Karpas-422 (cell line): ENCODE measurements around the gene RLN3. TPM values are rescaled to one million over a fixed set of nuclear protein-coding genes. Genes with fewer than 3 reads are reported as not detected.

Source experiments
- DNase-seq: peaks from one replicate; pipeline ENCODE4 v3.0.0-alpha.2; 2015
- H2AFZ ChIP-seq: fragments of 200-600 bp; sonication (generic); 2 replicates; pipeline ENCODE4 v1.6.1; 2014; ENCODE audit warnings: antibody characterized with exemption, low read length, mixed read lengths
- H3K27ac ChIP-seq: fragments of 200-600 bp; sonication (generic); 2 replicates; pipeline ENCODE4 v1.5.1; 2014; ENCODE audit warnings: mild to moderate bottlenecking, low read length, moderate library complexity
- H3K27me3 ChIP-seq: fragments of 200-600 bp; sonication (generic); 2 replicates; pipeline ENCODE4 v1.6.1; 2014; ENCODE audit warnings: low read length, mixed read lengths
- H3K36me3 ChIP-seq: fragments of 200-600 bp; sonication (generic); 2 replicates; pipeline ENCODE4 v1.6.1; 2014; ENCODE audit warnings: low read length, mixed read lengths; ENCODE audit not compliant: insufficient read depth
- H3K4me1 ChIP-seq: fragments of 200-600 bp; sonication (generic); 2 replicates; pipeline ENCODE4 v1.6.1; 2014; ENCODE audit warnings: mild to moderate bottlenecking, low read length, mixed read lengths
- H3K4me2 ChIP-seq: fragments of 200-600 bp; sonication (generic); 2 replicates; pipeline ENCODE4 v1.6.1; 2014; ENCODE audit warnings: low read length, low read depth, mild to moderate bottlenecking; ENCODE audit not compliant: poor library complexity, severe bottlenecking
- H3K4me3 ChIP-seq: fragments of 200-600 bp; sonication (generic); 2 replicates; pipeline ENCODE4 v1.5.1; 2014; ENCODE audit warnings: mild to moderate bottlenecking, antibody characterized with exemption, low read length, mixed read lengths
- H3K79me2 ChIP-seq: fragments of 200-600 bp; sonication (generic); 2 replicates; pipeline ENCODE4 v1.6.1; 2014; ENCODE audit warnings: mild to moderate bottlenecking, low read length, mixed read lengths
- H3K9ac ChIP-seq: fragments of 200-600 bp; sonication (generic); 2 replicates; pipeline ENCODE4 v1.6.0; 2014; ENCODE audit warnings: low read length
- H3K9me2 ChIP-seq: fragments of 200-600 bp; sonication (generic), shearing (Covaris generic); replicated peaks from 2 replicates; pipeline ENCODE4 v1.6.0; 2014; ENCODE audit warnings: mild to moderate bottlenecking, low read length, moderate library complexity; ENCODE audit not compliant: insufficient read depth
- H3K9me3 ChIP-seq: fragments of 300-700, 200-600 bp; sonication (generic); 2 replicates; pipeline ENCODE4 v1.6.1; 2014; ENCODE audit warnings: low read length, mixed read lengths
- H4K20me1 ChIP-seq: fragments of 200-600 bp; sonication (generic); 2 replicates; pipeline ENCODE4 v1.6.1; 2014; ENCODE audit warnings: mild to moderate bottlenecking, antibody characterized with exemption, low read length, low read depth; ENCODE audit not compliant: insufficient read depth
- total RNA-seq: library from RNA; depleted of rRNA; stranded (reverse); fragments of >200 nt; shearing (Covaris generic); gene quantifications from 2 replicates; pipeline ENCODE4 v1.2.3, GENCODE V29; 2014; ENCODE audit warnings: low replicate concordance; rRNA removed

RLN3 gene, protein sequence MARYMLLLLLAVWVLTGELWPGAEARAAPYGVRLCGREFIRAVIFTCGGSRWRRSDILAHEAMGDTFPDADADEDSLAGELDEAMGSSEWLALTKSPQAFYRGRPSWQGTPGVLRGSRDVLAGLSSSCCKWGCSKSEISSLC
- total RNA-seq, result not detected in 2 replicates

DNA sequence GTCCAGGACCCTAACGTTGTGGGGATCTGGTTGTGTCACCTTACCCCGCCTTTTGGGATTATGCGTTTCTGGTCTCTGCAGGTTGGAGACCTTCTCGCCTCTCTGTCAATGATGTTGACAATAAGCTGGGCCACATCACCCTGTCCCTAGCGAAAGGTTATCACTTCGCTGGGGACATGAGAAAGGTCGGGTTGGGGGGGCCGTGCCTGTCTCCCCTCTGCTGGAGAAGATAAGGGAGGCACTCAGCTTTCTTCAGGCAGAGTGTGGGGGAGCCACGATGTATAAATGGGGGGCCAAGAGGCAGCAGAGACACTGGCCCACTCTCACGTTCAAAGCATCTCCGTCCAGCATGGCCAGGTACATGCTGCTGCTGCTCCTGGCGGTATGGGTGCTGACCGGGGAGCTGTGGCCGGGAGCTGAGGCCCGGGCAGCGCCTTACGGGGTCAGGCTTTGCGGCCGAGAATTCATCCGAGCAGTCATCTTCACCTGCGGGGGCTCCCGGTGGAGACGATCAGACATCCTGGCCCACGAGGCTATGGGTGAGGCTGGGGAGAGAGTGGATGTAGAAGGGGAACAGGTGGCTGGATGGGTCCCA lies at the start of gene RLN3:
Gene RLN3 (plus strand): TSS at position 293 of the 595 bp plus-strand sequence. CDS start 57 bp downstream, at position 350.
- Histone ChIP-seq H3K27me3 (no peaks in the 10 kb centered on the region; the same call in 1 of the 2 replicates), H3K36me3 (no peaks in the 10 kb centered on the region), H2AFZ (no peak within 1 kb of the TSS), H3K79me2 (no peaks in the 10 kb centered on the region), H3K9me2 (no peaks in the 10 kb centered on the region), H3K9me3 (no peaks in the 10 kb centered on the region), H3K4me2 (no peak within 1 kb of the TSS), H3K4me3 (no peak within 1 kb of the TSS), H3K27ac (no peak within 1 kb of the TSS), H4K20me1 (no peaks in the 10 kb centered on the region), H3K4me1 (peaks cover 14% of the 10 kb centered on the region), H3K9ac (no peak within 1 kb of the TSS)
- DNase-seq, result no peak

DNA sequence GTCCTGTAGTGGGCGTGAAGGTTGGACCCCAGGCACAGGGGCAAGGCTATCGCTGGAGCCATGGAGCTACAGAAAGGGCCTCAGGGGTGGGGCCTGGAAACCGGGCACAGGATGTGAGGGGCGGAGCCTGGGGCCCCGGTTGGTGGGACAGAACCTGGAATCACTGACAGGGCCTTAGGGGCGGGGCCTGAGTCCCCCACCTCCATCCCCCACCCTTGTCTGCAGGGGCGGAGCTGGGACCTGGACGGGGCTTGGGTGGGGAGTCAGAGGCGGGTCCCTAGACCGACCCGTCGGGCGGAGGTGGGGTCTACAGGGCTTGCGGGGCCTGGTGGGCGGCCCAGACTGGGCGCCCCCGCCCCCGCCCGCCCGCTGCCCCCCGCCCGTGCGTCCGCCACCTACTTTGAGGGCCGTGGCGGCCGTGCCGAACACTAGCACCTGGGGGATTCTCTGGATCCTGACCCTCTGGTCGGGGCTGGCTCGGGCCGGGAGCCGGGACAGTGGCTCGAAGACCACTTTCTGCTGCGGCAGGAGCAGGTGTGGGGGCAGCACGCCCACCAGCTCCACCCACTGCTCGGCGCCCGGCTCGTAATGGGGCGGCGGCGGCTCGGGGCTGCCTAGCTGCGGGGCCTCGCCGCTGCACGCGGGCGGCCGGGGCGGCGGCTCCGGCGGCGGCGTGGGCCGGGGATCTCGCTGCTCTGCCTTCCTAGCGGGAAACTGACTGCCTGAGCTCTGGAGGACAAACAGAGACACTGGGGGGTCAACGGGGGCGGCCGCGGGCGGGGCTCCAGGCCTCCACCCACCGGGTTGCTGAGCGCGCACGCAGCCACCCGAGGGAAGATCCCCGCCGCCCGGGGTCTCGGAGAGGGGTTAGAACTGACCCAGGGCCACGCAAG lies 49.4 kb upstream of the RLN3 start:
- peak overlapping the region; percentile 53 for H3K27ac ChIP-seq
- peak overlapping the region; percentile 73 for H3K9ac ChIP-seq
- H4K20me1 ChIP-seq, result no peaks in the 10 kb centered on the region
- DNase-seq, result peak; percentile 86
- H2AFZ ChIP-seq, result no peak overlapping the region
- no peaks in the 10 kb centered on the region for H3K9me2 ChIP-seq
- peak overlapping the region; percentile 60 for H3K4me3 ChIP-seq
- H3K27me3 ChIP-seq, result no peaks in the 10 kb centered on the region
- H3K9me3 ChIP-seq, result no peaks in the 10 kb centered on the region
- H3K79me2 ChIP-seq, result no peaks in the 10 kb centered on the region
- no peaks in the 10 kb centered on the region for H3K36me3 ChIP-seq
- peaks cover 33% of the 10 kb centered on the region for H3K4me1 ChIP-seq
- peak overlapping the region; percentile 73 for H3K4me2 ChIP-seq

DNA sequence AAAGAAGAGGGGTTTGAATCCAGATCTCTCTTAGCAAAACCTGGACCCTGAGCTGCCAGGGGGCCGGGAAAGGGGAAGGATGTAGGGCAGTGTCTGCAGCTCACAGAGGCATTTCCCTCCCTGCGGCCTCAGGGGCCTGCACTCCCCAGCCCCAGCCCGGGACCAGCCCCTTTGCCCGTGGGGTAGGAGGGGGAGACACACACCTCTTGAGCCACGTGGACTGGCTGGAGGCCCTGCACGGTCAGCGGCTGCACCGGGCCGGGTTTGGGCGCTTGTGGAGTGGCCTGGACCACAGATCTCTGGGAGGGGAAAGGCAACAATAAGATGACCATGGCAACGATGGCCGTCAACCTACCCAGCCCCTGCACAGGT lies 48.7 kb upstream of the RLN3 start:
- no peaks in the 10 kb centered on the region for H4K20me1 ChIP-seq
- no peak overlapping the region for H2AFZ ChIP-seq
- no peaks in the 10 kb centered on the region for H3K9me3 ChIP-seq
- H3K27me3 ChIP-seq, result no peaks in the 10 kb centered on the region
- peak overlapping the region; percentile 73 for H3K4me2 ChIP-seq
- no peaks in the 10 kb centered on the region for H3K9me2 ChIP-seq
- peak overlapping the region; percentile 53 for H3K27ac ChIP-seq
- peak overlapping the region; percentile 60 for H3K4me3 ChIP-seq
- peaks cover 32% of the 10 kb centered on the region for H3K4me1 ChIP-seq
- H3K36me3 ChIP-seq, result no peaks in the 10 kb centered on the region
- peak; percentile 53 for DNase-seq
- H3K9ac ChIP-seq, result peak overlapping the region; percentile 73
- no peaks in the 10 kb centered on the region for H3K79me2 ChIP-seq

DNA sequence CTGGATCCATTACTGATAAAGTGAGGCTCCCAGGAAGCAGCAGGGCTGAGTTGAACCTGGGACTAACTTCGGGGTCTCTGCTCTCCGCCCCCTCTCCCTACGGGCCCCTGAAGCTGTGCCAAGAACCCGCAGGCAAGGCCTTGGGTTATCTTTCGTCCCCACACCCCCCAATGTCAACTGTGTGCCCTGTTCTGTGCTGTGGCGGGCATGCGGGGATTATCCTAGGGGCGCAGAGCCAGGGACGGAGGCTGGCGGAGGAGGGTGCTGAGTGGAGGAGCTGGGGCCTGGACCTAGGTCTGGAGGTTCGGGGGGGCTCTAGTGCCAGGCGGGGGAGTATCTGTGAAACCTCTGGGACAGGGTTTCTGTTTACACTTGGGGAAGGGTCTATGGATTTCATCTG lies 48.3 kb upstream of the RLN3 start:
- Histone ChIP-seq H3K36me3 (no peaks in the 10 kb centered on the region), H3K9me3 (no peaks in the 10 kb centered on the region), H4K20me1 (no peaks in the 10 kb centered on the region), H3K9ac (peak overlapping the region; percentile 73), H3K4me3 (peak overlapping the region; percentile 60; the same call in 1 of the 2 replicates), H3K9me2 (no peaks in the 10 kb centered on the region), H3K4me1 (peaks cover 33% of the 10 kb centered on the region), H3K27me3 (no peaks in the 10 kb centered on the region), H3K79me2 (no peaks in the 10 kb centered on the region), H3K27ac (peak overlapping the region; percentile 53), H3K4me2 (peak overlapping the region; percentile 73), H2AFZ (no peak overlapping the region)
- no peak for DNase-seq

DNA sequence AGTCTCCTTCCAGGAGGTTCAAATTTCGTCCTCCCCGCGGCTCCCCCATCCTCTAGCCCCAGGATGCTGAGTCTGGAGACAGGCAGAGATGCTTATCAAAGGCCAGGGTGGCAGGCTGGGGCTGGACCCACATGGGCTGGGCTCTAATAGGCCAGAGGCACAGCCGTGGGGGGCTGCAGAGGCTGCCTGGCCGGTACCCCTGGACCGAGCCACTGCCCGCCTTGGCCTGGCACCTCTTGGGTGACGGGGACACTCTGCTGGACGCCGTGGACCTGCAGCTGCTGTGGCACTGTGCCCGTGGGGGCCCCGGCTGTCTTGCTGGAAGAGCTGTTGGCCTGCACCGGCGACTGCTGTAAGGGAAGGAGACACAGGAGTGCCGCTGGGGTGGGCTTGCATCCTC lies 47.6 kb upstream of the RLN3 start:
- no peaks in the 10 kb centered on the region for H3K27me3 ChIP-seq
- no peak overlapping the region for H3K4me3 ChIP-seq
- no peak overlapping the region for H3K27ac ChIP-seq
- no peak overlapping the region for H3K4me2 ChIP-seq
- H2AFZ ChIP-seq, result no peak overlapping the region
- no peak overlapping the region for H3K9ac ChIP-seq
- no peaks in the 10 kb centered on the region for H3K79me2 ChIP-seq
- H4K20me1 ChIP-seq, result no peaks in the 10 kb centered on the region
- H3K9me2 ChIP-seq, result no peaks in the 10 kb centered on the region
- peaks cover 40% of the 10 kb centered on the region for H3K4me1 ChIP-seq
- no peak for DNase-seq
- H3K36me3 ChIP-seq, result no peaks in the 10 kb centered on the region
- no peaks in the 10 kb centered on the region for H3K9me3 ChIP-seq

DNA sequence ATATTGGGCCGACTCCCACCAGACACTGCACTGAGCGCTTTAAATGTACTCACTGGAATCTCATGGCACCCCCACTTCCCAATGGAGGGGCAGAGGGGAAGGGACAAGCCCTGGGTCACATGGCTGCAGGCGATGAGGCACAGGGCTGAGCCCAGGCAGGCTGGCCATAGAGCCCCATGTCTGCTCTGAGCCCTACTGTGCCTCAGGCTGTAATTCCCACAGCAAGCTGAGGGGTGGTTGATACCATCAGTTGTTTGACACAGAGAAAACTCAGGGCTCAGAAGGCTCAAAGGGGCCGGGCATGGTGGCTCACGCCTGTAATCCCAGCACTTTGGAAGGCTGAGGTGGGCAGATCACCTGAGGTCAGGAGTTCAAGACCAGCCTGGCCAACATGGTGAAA lies 46.9 kb upstream of the RLN3 start:
- Histone ChIP-seq H3K4me2 (no peak overlapping the region), H3K79me2 (no peaks in the 10 kb centered on the region), H3K27ac (no peak overlapping the region), H3K9ac (no peak overlapping the region), H3K4me1 (peaks cover 47% of the 10 kb centered on the region), H2AFZ (no peak overlapping the region), H4K20me1 (no peaks in the 10 kb centered on the region), H3K9me2 (no peaks in the 10 kb centered on the region), H3K27me3 (no peaks in the 10 kb centered on the region), H3K4me3 (no peak overlapping the region), H3K9me3 (no peaks in the 10 kb centered on the region), H3K36me3 (no peaks in the 10 kb centered on the region)
- DNase-seq, result no peak

DNA sequence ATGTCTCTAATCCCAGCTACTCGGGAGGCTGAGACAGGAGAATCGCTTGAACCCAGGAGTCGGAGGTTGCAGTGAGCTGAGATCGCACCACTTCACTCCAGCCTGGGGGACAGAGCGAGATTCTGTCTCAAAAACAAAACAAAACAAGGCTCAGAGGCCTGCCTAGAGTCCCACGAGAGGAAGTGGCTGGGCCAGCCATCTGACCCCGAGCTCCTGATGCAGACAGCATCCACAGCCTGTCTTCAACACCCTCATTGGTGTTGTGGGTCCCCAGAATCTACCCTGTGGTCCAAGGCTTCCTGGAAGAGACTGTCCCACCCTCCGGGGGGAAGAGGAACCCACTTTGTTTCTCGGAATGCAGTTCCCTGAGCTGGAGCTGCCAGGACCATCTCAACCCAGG lies 46.5 kb upstream of the RLN3 start:
- H2AFZ ChIP-seq, result no peak overlapping the region
- H3K9me3 ChIP-seq, result no peaks in the 10 kb centered on the region
- no peaks in the 10 kb centered on the region for H3K79me2 ChIP-seq
- no peaks in the 10 kb centered on the region for H3K27me3 ChIP-seq
- H3K27ac ChIP-seq, result no peak overlapping the region
- no peak overlapping the region for H3K4me3 ChIP-seq
- no peak overlapping the region for H3K4me2 ChIP-seq
- peaks cover 50% of the 10 kb centered on the region for H3K4me1 ChIP-seq
- H3K9ac ChIP-seq, result no peak overlapping the region
- DNase-seq, result no peak
- no peaks in the 10 kb centered on the region for H4K20me1 ChIP-seq
- H3K36me3 ChIP-seq, result no peaks in the 10 kb centered on the region
- no peaks in the 10 kb centered on the region for H3K9me2 ChIP-seq

DNA sequence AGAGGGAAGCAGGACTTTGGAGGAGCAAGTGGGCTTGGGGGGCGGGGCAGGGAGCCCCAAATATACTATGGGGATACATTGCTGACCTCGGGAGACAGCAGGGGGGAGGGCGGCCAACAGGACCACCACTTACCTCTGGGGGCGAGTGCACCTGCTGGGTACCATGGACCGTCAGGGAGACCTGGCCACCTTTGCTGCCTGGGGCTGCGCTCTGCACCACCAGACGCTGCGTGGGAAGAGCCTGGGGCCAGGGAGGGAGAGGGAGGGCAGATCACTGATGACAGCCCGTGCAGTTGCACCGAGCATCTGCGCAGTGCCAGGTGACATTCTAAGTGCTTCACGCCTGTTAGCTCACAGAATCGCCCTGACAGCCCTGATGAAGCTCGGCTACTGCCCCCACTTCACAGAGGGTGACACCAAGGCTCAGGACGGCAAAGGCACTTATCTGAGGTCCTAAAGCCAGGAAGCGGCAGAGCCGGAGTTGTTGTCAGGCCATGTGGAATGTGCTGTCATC lies 45.9 kb upstream of the RLN3 start:
- Histone ChIP-seq H3K9me2 (no peaks in the 10 kb centered on the region), H3K4me1 (peaks cover 56% of the 10 kb centered on the region)

More for the DNA sequence above, 45.9 kb upstream of the RLN3 start:
- H4K20me1 ChIP-seq, result no peaks in the 10 kb centered on the region
- H2AFZ ChIP-seq, result no peak overlapping the region
- peaks cover 2% of the 10 kb centered on the region for H3K79me2 ChIP-seq
- no peaks in the 10 kb centered on the region for H3K36me3 ChIP-seq
- H3K9ac ChIP-seq, result no peak overlapping the region
- no peak overlapping the region for H3K4me3 ChIP-seq
- H3K27me3 ChIP-seq, result no peaks in the 10 kb centered on the region
- no peaks in the 10 kb centered on the region for H3K9me3 ChIP-seq
- H3K4me2 ChIP-seq, result no peak overlapping the region
- no peak overlapping the region for H3K27ac ChIP-seq
- DNase-seq, result no peak
